GM12878 (cell line): Measurements from ENCODE around the gene KRTAP5-10. TPM values are rescaled to one million over a fixed set of nuclear protein-coding genes. Genes with fewer than 3 reads are reported as not detected.

ENCODE experiments used
- ATAC-seq: fragments of 200-7000 bp; cut with Tn5 transposase; 3 replicates; pipeline ENCODE4 v1.9.1; 2020; ENCODE audit warnings: mild to moderate bottlenecking, moderate library complexity
- BruUV-seq: library from RNA; stranded (reverse); fragments of 400-500 nt; replicated peaks from 2 replicates; lab custom pipeline; 2021; lab: Mats Ljungman, UMichigan
- CTCF ChIA-PET: fragments of 300-600 bp; sonication (Branson Sonifier 250); formaldehyde crosslinking; extraction: SDS; loops from one replicate; lab custom pipeline; 2021; ENCODE audit warnings: inconsistent platforms; lab: Yijun Ruan, JAX
- POLR2A ChIA-PET: fragments of 350-600 bp; formaldehyde crosslinking; extraction: SDS; loops from one replicate; lab custom pipeline; 2021; ENCODE audit warnings: inconsistent platforms; lab: Charles Lee
- RAD21 ChIA-PET: fragments of 300-600 bp; sonication (Branson Sonifier 250); formaldehyde crosslinking; loops from one replicate; lab custom pipeline; 2023; ENCODE audit warnings: antibody characterized with exemption; ENCODE audit not compliant: unreplicated experiment; lab: Charles Lee
- SMC1A ChIA-PET: fragments of 300-600 bp; sonication (Branson Sonifier 250); formaldehyde crosslinking; loops from one replicate; lab custom pipeline; 2023; ENCODE audit not compliant: unreplicated experiment, uncharacterized antibody; lab: Charles Lee
- DNase-seq: peaks from one replicate; pipeline ENCODE4 v3.0.0-alpha.2; 2011; ENCODE audit warnings: low read depth, low spot score
- FAIRE-seq: peaks from 3 replicates; lab custom pipeline; 2011; peaks lifted over from hg19 to GRCh38; lab: Jason Lieb, UNC
- H2AFZ ChIP-seq: 2 replicates; pipeline ENCODE4 v1.6.0; 2011; ENCODE audit warnings: low read depth, low read length, control low read depth; ENCODE audit not compliant: control insufficient read depth
- H3K27ac ChIP-seq: 2 replicates; pipeline ENCODE4 v1.5.1; 2011; ENCODE audit warnings: control low read depth; ENCODE audit not compliant: control insufficient read depth, insufficient read depth
- H3K27me3 ChIP-seq, 2 experiments: replicated peaks in 1 of 2; 2 replicates each; pipeline versions ENCODE4 v1.6.0 to v1.6.1; 2011; ENCODE audit warnings: low read length in 1 of 2; ENCODE audit not compliant: control insufficient read depth in 2 of 2, insufficient read depth in 2 of 2
- H3K36me3 ChIP-seq, 2 experiments: 2 replicates each; pipeline ENCODE4 v1.5.1; 2011; ENCODE audit warnings: low read length in 1 of 2; ENCODE audit not compliant: control insufficient read depth in 2 of 2, insufficient read depth in 2 of 2
- H3K4me1 ChIP-seq: 2 replicates; pipeline ENCODE4 v1.6.1; 2011; ENCODE audit warnings: mild to moderate bottlenecking, low read length, moderate library complexity, mixed read lengths; ENCODE audit not compliant: control insufficient read depth, insufficient read depth
- H3K4me2 ChIP-seq: 2 replicates; pipeline ENCODE4 v1.6.0; 2011; ENCODE audit warnings: control low read depth; ENCODE audit not compliant: control insufficient read depth, insufficient read depth
- H3K4me3 ChIP-seq: fragments of 200-600 bp; sonication (generic); 2 replicates; pipeline ENCODE4 v1.5.1; 2016
- H3K79me2 ChIP-seq: 2 replicates; pipeline ENCODE4 v1.6.0; 2011; ENCODE audit warnings: low read length; ENCODE audit not compliant: control insufficient read depth, insufficient read depth
- H3K9ac ChIP-seq: 2 replicates; pipeline ENCODE4 v1.8.0; 2011; ENCODE audit warnings: low read length, control low read depth, mixed read lengths; ENCODE audit not compliant: control insufficient read depth, insufficient read depth
- H3K9me3 ChIP-seq: replicated peaks from 3 replicates; pipeline ENCODE4 v1.5.1; 2011; ENCODE audit warnings: mild to moderate bottlenecking, low read length; ENCODE audit not compliant: control insufficient read depth, insufficient read depth
- H4K20me1 ChIP-seq: 2 replicates; pipeline ENCODE4 v1.6.0; 2011; ENCODE audit not compliant: control insufficient read depth, insufficient read depth
- BRCA1 ChIP-seq: IDR thresholded peaks from 2 replicates; pipeline ENCODE4 v1.6.1; 2011; ENCODE audit warnings: low read depth, low read length, improper control_type of control experiment
- ESRRA ChIP-seq: IDR thresholded peaks from 2 replicates; pipeline ENCODE4 v1.6.1; 2012; ENCODE audit warnings: mild to moderate bottlenecking, low read length, improper control_type of control experiment
- RAD21 ChIP-seq: IDR thresholded peaks from 2 replicates; pipeline ENCODE4 v1.6.1; 2011; ENCODE audit warnings: mild to moderate bottlenecking, low read depth, low read length, moderate library complexity; ENCODE audit not compliant: insufficient read depth
- RFX5 ChIP-seq: IDR thresholded peaks from 2 replicates; pipeline ENCODE4 v1.6.1; 2011; ENCODE audit warnings: low read depth, low read length, improper control_type of control experiment
- YY1 ChIP-seq: IDR thresholded peaks from 2 replicates; pipeline ENCODE4 v1.6.1; 2011; ENCODE audit warnings: low read depth, mild to moderate bottlenecking, low read length
- WGBS: methylation state at CpG from one replicate; pipeline ENCODE4 v1.1.6; 2016; ENCODE audit warnings: low lambda C conversion rate; ENCODE audit not compliant: insufficient replicate concordance, insufficient coverage; ENCODE audit errors: missing lambda C conversion rate; 5-methylcytosine and 5-hydroxymethylcytosine counted together
- in situ Hi-C: fragments of 300-500 bp; cut with MboI; formaldehyde crosslinking; loops from 9 replicates; pipeline ENCODE4 v1.14.3; 2018; ENCODE audit warnings: mixed read lengths
- intact Hi-C: fragments of 100-400 bp; cut with micrococcal nuclease; formaldehyde crosslinking; loops from one replicate; pipeline ENCODE4 v1.14.2; 2022; ENCODE audit not compliant: unreplicated experiment
- polyA plus RNA-seq, 11 experiments: library from polyadenylated mRNA; depleted of rRNA in 4 of 11; unstranded in 6 of 11; stranded (reverse) in 5 of 11; fragments of >200 nt; fragmentation: Nextera tagmentation in 4 of 11; fragmentation: Illumina TruSeq in 1 of 11; extraction: Ambion mirVana in 4 of 11; extraction: Trizol in 1 of 11; gene quantifications; 1 replicate in 1 of 11; 2 replicates in 10 of 11; pipeline versions ENCODE4 v1.2.1 to v1.2.3, GENCODE V29; 2011 to 2016; ENCODE audit warnings: inconsistent platforms in 2 of 11, missing spikeins in 2 of 11, low read depth in 1 of 11
- total RNA-seq, 4 experiments: library from RNA; depleted of rRNA in 3 of 4; stranded (reverse); fragments of >200 nt in 3 of 4; fragmentation: Illumina TruSeq in 1 of 4; extraction: Trizol in 1 of 4; gene quantifications; 2 replicates each; pipeline versions ENCODE4 v1.2.1 to v1.2.3, GENCODE V29; 2013 to 2021
- TF ChIP-seq, protein P1 (sequence below): IDR thresholded peaks from 2 replicates; pipeline ENCODE4 v1.6.1; 2012; ENCODE audit warnings: improper control_type of control experiment, low read depth, low read length; ENCODE audit not compliant: insufficient replicate concordance

Gene KRTAP5-10
- total and polyA plus RNA-seq, 10 of the 15 experiments (the other 5 are each of a cell fraction or from before 2014, with no cell fraction given), result 0.06 to 0.10 (median 0.06) TPM; not detected in 7

DNA sequence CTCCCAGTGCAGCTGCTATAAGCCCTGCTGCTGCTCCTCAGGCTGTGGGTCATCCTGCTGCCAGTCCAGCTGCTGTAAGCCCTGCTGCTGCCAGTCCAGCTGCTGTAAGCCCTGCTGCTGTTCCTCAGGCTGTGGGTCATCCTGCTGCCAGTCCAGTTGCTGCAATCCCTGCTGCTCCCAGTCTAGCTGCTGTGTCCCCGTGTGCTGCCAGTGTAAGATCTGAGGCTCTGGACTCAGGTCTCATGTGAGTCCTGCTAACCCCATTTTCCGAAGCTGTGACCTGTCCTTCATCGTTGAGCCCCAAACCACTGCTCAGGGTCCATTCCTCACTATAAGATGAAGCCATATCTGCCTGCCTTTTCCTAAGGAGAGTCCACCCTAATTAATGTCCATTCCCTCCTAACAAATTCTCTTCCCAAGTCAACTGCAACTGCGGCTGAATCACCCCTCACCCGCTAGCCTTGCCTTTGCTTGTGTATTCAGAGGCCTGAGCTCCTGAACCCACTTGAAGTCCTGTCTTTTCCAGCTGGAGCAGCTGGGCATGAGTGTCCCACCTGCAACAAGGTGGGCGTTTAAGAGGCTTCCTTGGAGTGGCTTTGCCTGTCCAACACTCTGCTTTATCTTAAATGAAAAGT, 37.7 kb upstream of the KRTAP5-10 start:
- ChIA-PET SMC1A (no interaction called here), POLR2A (no interaction called here), RAD21 (no interaction called here), CTCF (no interaction called here)
- no TSS peak for BruUV-seq
- no peaks in the 10 kb centered on the region for H4K20me1 ChIP-seq
- DNase-seq, result no peak
- ATAC-seq, result no peak
- no peak for FAIRE-seq
- WGBS, result 67% methylated on average over 6 of the region's 6 CpGs
- intact Hi-C loops (no loop called here), in situ Hi-C loops (no loop called here)
- no peak overlapping the region for H3K4me3 ChIP-seq
- H3K27ac ChIP-seq, result no peak overlapping the region
- no peaks in the 10 kb centered on the region; the same call in 2 of the 3 replicates for H3K9me3 ChIP-seq
- no peaks in the 10 kb centered on the region for H3K79me2 ChIP-seq
- H3K9ac ChIP-seq, result no peak overlapping the region
- no peaks in the 10 kb centered on the region for H3K27me3 ChIP-seq
- TF ChIP-seq YY1 (no peak), BRCA1 (no peak), RAD21 (no peak), ESRRA (no peak), RFX5 (no peak)
- TF ChIP-seq, protein P1, sequence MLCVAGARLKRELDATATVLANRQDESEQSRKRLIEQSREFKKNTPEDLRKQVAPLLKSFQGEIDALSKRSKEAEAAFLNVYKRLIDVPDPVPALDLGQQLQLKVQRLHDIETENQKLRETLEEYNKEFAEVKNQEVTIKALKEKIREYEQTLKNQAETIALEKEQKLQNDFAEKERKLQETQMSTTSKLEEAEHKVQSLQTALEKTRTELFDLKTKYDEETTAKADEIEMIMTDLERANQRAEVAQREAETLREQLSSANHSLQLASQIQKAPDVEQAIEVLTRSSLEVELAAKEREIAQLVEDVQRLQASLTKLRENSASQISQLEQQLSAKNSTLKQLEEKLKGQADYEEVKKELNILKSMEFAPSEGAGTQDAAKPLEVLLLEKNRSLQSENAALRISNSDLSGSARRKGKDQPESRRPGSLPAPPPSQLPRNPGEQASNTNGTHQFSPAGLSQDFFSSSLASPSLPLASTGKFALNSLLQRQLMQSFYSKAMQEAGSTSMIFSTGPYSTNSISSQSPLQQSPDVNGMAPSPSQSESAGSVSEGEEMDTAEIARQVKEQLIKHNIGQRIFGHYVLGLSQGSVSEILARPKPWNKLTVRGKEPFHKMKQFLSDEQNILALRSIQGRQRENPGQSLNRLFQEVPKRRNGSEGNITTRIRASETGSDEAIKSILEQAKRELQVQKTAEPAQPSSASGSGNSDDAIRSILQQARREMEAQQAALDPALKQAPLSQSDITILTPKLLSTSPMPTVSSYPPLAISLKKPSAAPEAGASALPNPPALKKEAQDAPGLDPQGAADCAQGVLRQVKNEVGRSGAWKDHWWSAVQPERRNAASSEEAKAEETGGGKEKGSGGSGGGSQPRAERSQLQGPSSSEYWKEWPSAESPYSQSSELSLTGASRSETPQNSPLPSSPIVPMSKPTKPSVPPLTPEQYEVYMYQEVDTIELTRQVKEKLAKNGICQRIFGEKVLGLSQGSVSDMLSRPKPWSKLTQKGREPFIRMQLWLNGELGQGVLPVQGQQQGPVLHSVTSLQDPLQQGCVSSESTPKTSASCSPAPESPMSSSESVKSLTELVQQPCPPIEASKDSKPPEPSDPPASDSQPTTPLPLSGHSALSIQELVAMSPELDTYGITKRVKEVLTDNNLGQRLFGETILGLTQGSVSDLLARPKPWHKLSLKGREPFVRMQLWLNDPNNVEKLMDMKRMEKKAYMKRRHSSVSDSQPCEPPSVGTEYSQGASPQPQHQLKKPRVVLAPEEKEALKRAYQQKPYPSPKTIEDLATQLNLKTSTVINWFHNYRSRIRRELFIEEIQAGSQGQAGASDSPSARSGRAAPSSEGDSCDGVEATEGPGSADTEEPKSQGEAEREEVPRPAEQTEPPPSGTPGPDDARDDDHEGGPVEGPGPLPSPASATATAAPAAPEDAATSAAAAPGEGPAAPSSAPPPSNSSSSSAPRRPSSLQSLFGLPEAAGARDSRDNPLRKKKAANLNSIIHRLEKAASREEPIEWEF, result no peak
- H3K4me1 ChIP-seq, result peaks cover 4% of the 10 kb centered on the region; the same call in 1 of the 2 replicates
- H3K36me3 ChIP-seq, result no peaks in the 10 kb centered on the region
- no peak overlapping the region for H3K4me2 ChIP-seq
- H2AFZ ChIP-seq, result no peak overlapping the region
